ENCODE results near the gene ARHGEF17. TPM values are rescaled to one million over a fixed set of nuclear protein-coding genes. Genes with fewer than 3 reads are reported as not detected.

ARHGEF17 gene
- total RNA-seq, 1 experiment from 2014 or later: 77.9 TPM

DNA sequence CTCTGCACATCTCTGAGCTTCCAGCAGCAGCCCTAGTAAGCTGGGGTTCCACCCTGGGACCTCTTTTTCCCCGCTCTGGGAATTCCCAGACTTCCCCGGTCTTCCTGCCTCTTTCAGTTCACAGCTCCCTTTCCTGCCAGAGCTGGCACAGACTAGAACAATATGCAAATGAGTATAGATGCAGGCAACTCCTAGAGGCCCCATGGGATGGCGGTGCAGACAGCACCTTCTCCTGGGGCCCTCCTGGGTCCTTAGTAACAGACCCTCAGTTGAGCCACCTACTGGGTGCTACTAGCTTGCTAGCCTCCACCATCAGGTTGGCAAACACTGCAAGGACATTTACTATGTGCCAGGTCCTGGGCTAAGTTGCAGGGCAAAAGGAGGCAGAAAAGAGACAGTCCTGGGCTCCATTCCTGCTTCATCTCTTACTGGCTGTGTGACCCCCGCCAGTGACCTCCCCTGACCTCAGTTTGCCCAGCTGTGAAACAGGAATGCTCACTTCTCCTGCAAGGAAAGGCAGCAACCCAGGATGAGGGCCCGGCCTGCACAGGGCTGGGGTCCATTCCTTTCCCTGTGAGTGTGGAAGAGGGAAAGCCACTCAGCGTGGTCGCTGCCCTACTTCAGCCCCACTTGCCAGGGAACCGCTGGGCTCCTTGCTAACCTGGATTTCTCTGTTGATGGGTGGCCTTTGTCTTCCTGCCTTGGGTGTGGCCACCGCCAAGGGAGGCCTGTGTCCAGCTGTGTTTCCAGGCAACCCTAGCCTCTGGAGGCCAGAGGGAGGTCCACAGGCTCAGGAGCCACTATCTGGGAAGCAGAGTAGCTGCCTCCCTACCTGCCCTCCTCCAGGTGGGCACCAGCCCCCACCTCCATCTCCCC, 75.4 kb downstream of the ARHGEF17 start:
- no peaks in the 10 kb centered on the region for H3K9me3 Mint-ChIP-seq (ENCODE audit: unreplicated experiment)
- Histone ChIP-seq H3K4me3 (ENCODE audit: low read depth, low read length) (no peak overlapping the region), H3K27me3 (replicated peaks; ENCODE audit: control insufficient read depth, insufficient read depth, low read length) (no peaks in the 10 kb centered on the region), H3K9me3 (no peaks in the 10 kb centered on the region), H3K4me1 (peaks cover 4% of the 10 kb centered on the region), H3K36me3 (ENCODE audit: control insufficient read depth, insufficient read depth, low read length) (no peaks in the 10 kb centered on the region)
- intact Hi-C loops (cut with micrococcal nuclease; ENCODE audit: unreplicated experiment): no loop called here
- H3K36me3 Mint-ChIP-seq (ENCODE audit: insufficient read depth, unreplicated experiment): peaks cover 4% of the 10 kb centered on the region
- H3K4me1 Mint-ChIP-seq (ENCODE audit: low read depth, unreplicated experiment): peaks cover 5% of the 10 kb centered on the region
- CTCF ChIA-PET: interaction anchor here (1.0 to 2.9 kb wide), 8 partner anchors 9 to 77 kb away, joined by 3 to 12 read pairs (median 4); no protein-coding TSS in a partner anchor
- no TSS peak for BruUV-seq (replicated peaks)
- no peak for DNase-seq
- no peaks in the 10 kb centered on the region for H3K27me3 Mint-ChIP-seq (ENCODE audit: insufficient read depth, unreplicated experiment)
- TF ChIP-seq, protein P1, sequence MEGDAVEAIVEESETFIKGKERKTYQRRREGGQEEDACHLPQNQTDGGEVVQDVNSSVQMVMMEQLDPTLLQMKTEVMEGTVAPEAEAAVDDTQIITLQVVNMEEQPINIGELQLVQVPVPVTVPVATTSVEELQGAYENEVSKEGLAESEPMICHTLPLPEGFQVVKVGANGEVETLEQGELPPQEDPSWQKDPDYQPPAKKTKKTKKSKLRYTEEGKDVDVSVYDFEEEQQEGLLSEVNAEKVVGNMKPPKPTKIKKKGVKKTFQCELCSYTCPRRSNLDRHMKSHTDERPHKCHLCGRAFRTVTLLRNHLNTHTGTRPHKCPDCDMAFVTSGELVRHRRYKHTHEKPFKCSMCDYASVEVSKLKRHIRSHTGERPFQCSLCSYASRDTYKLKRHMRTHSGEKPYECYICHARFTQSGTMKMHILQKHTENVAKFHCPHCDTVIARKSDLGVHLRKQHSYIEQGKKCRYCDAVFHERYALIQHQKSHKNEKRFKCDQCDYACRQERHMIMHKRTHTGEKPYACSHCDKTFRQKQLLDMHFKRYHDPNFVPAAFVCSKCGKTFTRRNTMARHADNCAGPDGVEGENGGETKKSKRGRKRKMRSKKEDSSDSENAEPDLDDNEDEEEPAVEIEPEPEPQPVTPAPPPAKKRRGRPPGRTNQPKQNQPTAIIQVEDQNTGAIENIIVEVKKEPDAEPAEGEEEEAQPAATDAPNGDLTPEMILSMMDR (IDR thresholded peaks at IDR 0.05; ENCODE audit: insufficient read depth in 1 of 2, low read depth in 1 of 2, low read length in 1 of 2, severe bottlenecking in 1 of 2, unreplicated experiment in 1 of 2): no peak
- H3K4me3 Mint-ChIP-seq (ENCODE audit: unreplicated experiment): no peak overlapping the region
- POLR2A ChIA-PET: no interaction called here
- H3K27ac Mint-ChIP-seq (ENCODE audit: unreplicated experiment): no peak overlapping the region

- Mint-ChIP-seq H3K4me1 (ENCODE audit: low read depth, unreplicated experiment) (peaks cover 5% of the 10 kb centered on the region), H3K4me3 (ENCODE audit: unreplicated experiment) (no peak overlapping the region), H3K27me3 (ENCODE audit: insufficient read depth, unreplicated experiment) (no peaks in the 10 kb centered on the region), H3K27ac (ENCODE audit: unreplicated experiment) (no peak overlapping the region), H3K36me3 (ENCODE audit: insufficient read depth, unreplicated experiment) (peaks cover 6% of the 10 kb centered on the region), H3K9me3 (ENCODE audit: unreplicated experiment) (no peaks in the 10 kb centered on the region)
- Histone ChIP-seq H3K36me3 (ENCODE audit: control insufficient read depth, insufficient read depth, low read length) (no peaks in the 10 kb centered on the region), H3K4me1 (peaks cover 4% of the 10 kb centered on the region), H3K4me3 (ENCODE audit: low read depth, low read length) (no peak overlapping the region), H3K27me3 (replicated peaks; ENCODE audit: control insufficient read depth, insufficient read depth, low read length) (no peaks in the 10 kb centered on the region), H3K9me3 (no peaks in the 10 kb centered on the region)
- TF ChIP-seq, protein P1 (IDR thresholded peaks at IDR 0.05; ENCODE audit: insufficient read depth in 1 of 2, low read depth in 1 of 2, low read length in 1 of 2, severe bottlenecking in 1 of 2, unreplicated experiment in 1 of 2): no peak
- POLR2A ChIA-PET: no interaction called here
- no TSS peak for BruUV-seq (replicated peaks)
- DNase-seq: no peak
- CTCF ChIA-PET: interaction anchor here (1.1 to 2.9 kb wide), 4 partner anchors 9 to 49 kb away, joined by 3 to 12 read pairs (median 4); no protein-coding TSS in a partner anchor
- intact Hi-C loops (cut with micrococcal nuclease; ENCODE audit: unreplicated experiment): no loop called here
Measured at GRCh38 chr11:73384125-73384441, 76.0 kb downstream of the ARHGEF17 start.

DNA sequence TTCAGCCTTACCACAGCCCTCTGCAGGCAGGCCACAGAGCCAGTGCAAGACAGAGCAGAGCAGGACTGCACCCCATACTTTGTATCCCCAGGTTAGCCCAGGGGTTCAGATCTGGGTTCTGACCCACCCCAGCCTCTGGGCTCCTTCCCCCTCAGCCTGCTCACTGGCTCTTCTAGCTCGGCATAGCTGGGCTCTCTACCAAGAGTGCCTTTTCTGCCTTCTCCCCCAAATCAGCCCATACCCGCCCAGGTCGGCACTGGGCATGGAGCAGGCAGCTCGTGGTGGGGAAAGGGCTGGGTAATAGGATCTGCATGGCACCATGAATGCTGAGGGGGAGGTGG, 76.4 kb downstream of the ARHGEF17 start:
- Histone ChIP-seq H3K36me3 (ENCODE audit: control insufficient read depth, insufficient read depth, low read length) (no peaks in the 10 kb centered on the region), H3K9me3 (no peaks in the 10 kb centered on the region), H3K4me1 (peaks cover 4% of the 10 kb centered on the region), H3K27me3 (replicated peaks; ENCODE audit: control insufficient read depth, insufficient read depth, low read length) (no peaks in the 10 kb centered on the region), H3K4me3 (ENCODE audit: low read depth, low read length) (no peak overlapping the region)
- Mint-ChIP-seq H3K4me1 (ENCODE audit: low read depth, unreplicated experiment) (peaks cover 5% of the 10 kb centered on the region), H3K9me3 (ENCODE audit: unreplicated experiment) (no peaks in the 10 kb centered on the region), H3K27me3 (ENCODE audit: insufficient read depth, unreplicated experiment) (no peaks in the 10 kb centered on the region), H3K4me3 (ENCODE audit: unreplicated experiment) (no peak overlapping the region), H3K27ac (ENCODE audit: unreplicated experiment) (no peak overlapping the region), H3K36me3 (ENCODE audit: insufficient read depth, unreplicated experiment) (peaks cover 6% of the 10 kb centered on the region)
- intact Hi-C loops (cut with micrococcal nuclease; ENCODE audit: unreplicated experiment): no loop called here
- CTCF ChIA-PET: interaction anchor here (1.2 to 2.9 kb wide), 5 partner anchors 9 to 547 kb away, joined by 3 to 12 read pairs (median 4); no protein-coding TSS in a partner anchor
- TF ChIP-seq, protein P1 (IDR thresholded peaks at IDR 0.05; ENCODE audit: insufficient read depth in 1 of 2, low read depth in 1 of 2, low read length in 1 of 2, severe bottlenecking in 1 of 2, unreplicated experiment in 1 of 2): no peak
- DNase-seq: no peak
- BruUV-seq (replicated peaks): no TSS peak
- POLR2A ChIA-PET: no interaction called here

Measured in Caco-2 (cell line).